Kidney epithelial cell (primary cell): Measurements from ENCODE around the gene CBFA2T2. TPM values are rescaled to one million over a fixed set of nuclear protein-coding genes. Genes with fewer than 3 reads are reported as not detected.
"Not testable (repeated sequence)": the region's sequence is repeated elsewhere in the genome, so short reads cannot be mapped to it uniquely, and the experiment has no call there.

Experiments used
- DNase-seq: peaks from one replicate; pipeline ENCODE4 v3.0.0-alpha.2; 2010; ENCODE audit warnings: low read depth
- H3K27me3 ChIP-seq: 2 replicates; pipeline ENCODE4 v1.6.0; 2011; ENCODE audit warnings: low read length; ENCODE audit not compliant: control insufficient read depth, insufficient read depth
- H3K36me3 ChIP-seq: 2 replicates; pipeline ENCODE4 v1.5.1; 2011; ENCODE audit warnings: low read length; ENCODE audit not compliant: control insufficient read depth, insufficient read depth
- H3K4me3 ChIP-seq: 2 replicates; pipeline ENCODE4 v1.5.1; 2011; ENCODE audit warnings: low read depth, mild to moderate bottlenecking, control low read depth, low read length
- CTCF ChIP-seq: IDR thresholded peaks from 2 replicates; pipeline ENCODE4 v1.5.1; 2011; ENCODE audit warnings: mild to moderate bottlenecking, moderate library complexity, low read length, control low read depth, inconsistent platforms; ENCODE audit not compliant: insufficient read depth, poor library complexity, severe bottlenecking
- total RNA-seq: library from RNA; depleted of rRNA; stranded (reverse); fragments of >200 nt; gene quantifications from 2 replicates; pipeline ENCODE4 v1.2.3, GENCODE V29; 2015

Gene CBFA2T2
- total RNA-seq, 1 donor from 2014 or later, result 13.4 TPM

DNA sequence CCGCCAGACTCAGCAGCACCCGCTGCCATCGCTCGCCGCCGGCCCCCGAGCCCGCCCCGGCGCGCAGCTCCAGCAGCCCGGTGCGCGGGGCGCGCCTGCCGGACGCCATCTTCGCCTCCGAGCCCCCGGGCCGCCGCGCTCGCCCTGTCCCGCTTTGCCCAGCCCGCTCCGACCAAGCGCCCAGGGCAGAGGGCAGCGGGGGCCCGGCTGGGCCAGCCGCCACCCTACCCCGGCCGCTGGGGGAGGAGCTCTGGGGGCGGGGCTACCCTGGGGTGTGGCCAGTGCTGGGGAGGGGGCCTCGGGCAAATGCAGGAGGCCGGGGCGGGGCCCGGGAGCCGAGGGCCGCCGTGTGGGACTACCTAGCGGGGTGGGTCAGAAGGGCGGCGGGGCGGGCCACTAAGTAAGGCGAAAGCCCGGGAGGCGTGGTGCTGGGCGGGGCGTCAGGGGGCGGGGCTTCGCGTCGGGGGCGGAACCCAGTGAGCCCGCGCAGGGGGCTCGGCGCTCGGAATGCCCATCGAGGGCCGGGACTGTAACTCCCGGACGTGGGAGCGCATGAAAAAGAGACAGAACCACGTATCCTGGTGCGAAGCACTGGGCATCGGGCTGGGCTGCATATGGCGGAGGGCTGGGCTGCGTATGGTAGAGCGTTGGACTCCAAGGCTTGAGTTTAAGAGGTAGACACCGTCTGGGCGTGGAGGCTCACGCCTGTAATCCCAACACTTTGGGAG lies 46.2 kb upstream of the CBFA2T2 start, which contains the start of gene SNTA1:
Gene SNTA1 (minus strand): TSS at position 252 of the 728 bp plus-strand sequence. CDS start 143 bp downstream, at position 109.
- no peak for DNase-seq
- Histone ChIP-seq H3K27me3 (no peaks in the 10 kb centered on the region), H3K36me3 (no peaks in the 10 kb centered on the region), H3K4me3 (peak within 1 kb of the TSS; percentile 43)
- TF ChIP-seq CTCF, result no peak

DNA sequence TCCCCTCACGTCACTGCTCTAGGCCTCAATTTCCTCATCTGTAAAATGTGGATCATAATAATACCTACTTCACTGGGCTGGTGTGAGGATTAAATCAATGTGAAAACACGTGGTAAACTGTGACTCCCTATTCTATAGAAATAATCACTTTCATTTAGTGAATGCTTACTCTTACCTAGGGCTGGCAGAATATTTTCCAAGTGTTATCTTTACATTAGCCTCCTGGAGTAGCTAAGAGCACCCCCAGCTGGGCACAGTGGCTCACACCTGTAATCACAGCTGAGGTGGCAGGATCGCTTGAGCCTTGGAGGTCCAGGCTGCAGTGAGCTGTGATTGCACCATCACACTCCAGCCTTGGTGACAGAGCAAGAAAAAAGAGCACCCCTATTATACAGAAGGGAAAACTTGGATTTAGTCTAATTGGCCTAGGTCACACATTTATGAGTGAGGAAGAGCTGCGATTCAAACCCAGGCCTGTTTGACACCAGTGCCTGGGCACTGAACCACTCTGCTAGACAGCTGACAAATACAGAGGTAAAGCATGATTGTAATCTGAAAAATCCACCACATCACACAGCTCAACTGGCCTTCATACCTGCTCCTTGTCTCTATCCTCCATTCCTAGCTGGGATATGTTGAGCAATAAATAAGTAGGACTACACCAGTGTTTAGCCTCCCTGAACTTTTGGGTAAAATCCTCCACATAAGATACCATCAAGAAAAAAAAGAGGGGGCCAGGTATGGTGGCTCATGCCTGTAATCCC lies 44.9 kb upstream of the CBFA2T2 start:
- peak; percentile 14 for TF ChIP-seq CTCF
- no peak overlapping the region for H3K4me3 ChIP-seq
- no peak for DNase-seq
- H3K36me3 ChIP-seq, result no peaks in the 10 kb centered on the region
- no peaks in the 10 kb centered on the region for H3K27me3 ChIP-seq

DNA sequence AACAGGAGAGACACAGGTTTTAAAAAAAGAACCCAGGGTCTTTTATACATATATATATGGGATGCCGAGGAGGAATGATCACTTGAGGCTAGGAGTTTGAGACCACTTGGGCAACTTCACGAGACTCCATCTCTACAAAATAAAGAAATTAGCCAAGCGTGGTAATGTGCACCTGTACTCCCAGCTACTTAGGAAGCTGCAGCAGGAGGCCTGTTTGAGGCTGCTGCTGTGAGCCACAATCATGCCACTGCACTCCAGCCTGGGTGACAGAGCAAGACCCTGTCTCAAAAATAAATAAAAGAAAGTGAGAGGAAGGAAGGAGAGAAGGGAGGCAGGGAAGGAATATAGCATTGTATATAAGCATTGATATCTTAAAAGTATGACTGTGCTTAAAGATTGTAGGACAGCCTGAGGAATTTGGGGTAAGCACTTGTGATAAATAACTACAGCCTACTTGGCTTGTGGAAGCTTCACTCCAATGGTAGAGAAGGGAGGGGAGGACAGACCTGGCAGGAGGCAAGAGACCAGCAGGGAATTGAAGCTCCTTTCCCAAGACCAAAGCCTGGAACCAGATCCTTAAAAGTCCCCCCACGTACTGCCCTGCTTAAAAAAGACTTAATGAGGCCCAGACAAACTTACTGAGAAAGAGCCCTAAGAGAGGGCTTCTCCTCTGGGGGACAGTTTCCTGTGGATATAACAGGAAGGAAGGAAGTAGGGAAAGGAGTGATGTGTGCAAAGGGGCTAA lies 43.8 kb upstream of the CBFA2T2 start:
- no peaks in the 10 kb centered on the region for H3K36me3 ChIP-seq
- no peak for TF ChIP-seq CTCF
- no peaks in the 10 kb centered on the region for H3K27me3 ChIP-seq
- H3K4me3 ChIP-seq, result no peak overlapping the region
- DNase-seq, result no peak

DNA sequence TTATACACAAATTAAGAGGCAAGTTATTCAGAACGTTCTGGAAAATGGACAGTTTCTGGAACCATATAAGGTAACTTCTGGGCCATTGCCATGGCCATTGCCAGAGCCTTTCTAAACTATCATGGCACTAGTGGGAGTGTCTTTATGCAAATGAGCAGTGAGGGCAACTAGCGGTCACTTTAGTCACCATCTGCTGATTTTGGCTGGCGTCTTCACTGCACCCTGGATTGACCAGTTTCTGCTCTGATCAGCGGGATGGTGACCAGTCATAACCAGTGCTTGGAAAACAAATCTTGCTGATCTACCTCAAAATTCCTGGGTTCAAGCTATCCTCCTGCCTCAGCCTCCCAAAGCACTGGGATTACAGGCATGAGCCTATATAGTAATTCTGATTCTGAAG lies 39.0 kb upstream of the CBFA2T2 start:
- H3K4me3 ChIP-seq, result no peak overlapping the region

GRCh38 chr20:33456916-33457642 lies 32.8 kb upstream of the CBFA2T2 start:
- H3K36me3 ChIP-seq, H3K4me3 ChIP-seq, H3K27me3 ChIP-seq: not testable (repeated sequence)
- DNase-seq, result peak; percentile 26
- peak; percentile 95 for TF ChIP-seq CTCF

More for the DNA sequence above, 39.0 kb upstream of the CBFA2T2 start:
- H3K27me3 ChIP-seq, result no peaks in the 10 kb centered on the region
- no peaks in the 10 kb centered on the region for H3K36me3 ChIP-seq
- DNase-seq, result no peak
- no peak for TF ChIP-seq CTCF
